NCI-H187 (cell line): ENCODE data around the gene TAF15.

ENCODE experiments used
- DNase-seq, 2 experiments: peaks; one replicate each; lab custom pipeline; 2025; lab: John Stamatoyannopoulos, UW

The TAF15 gene

GRCh38 chr17:35808962-35809854 is at the start of gene TAF15:
TSS of gene TAF15 (plus strand) at chr17:35809484. CDS start at chr17:35809570, 86 bp downstream.
- DNase-seq: peak; percentile 86 to 93

GRCh38 chr17:35760587-35760986 is 48.7 kb upstream of the TAF15 start, which contains the start of gene C17orf50:
TSS of gene C17orf50 (plus strand) at chr17:35760887. CDS start at chr17:35760942, 55 bp downstream.
- no peak for DNase-seq

- DNase-seq: no peak
Observed at GRCh38 chr17:35761601-35762000, 47.7 kb upstream of the TAF15 start.

- no peak for DNase-seq
Observed at GRCh38 chr17:35763767-35764122, 45.5 kb upstream of the TAF15 start.

GRCh38 chr17:35764123-35764991 is 44.9 kb upstream of the TAF15 start:
- DNase-seq: peak; percentile 84 to 87

GRCh38 chr17:35765086-35765710 is 44.1 kb upstream of the TAF15 start:
- DNase-seq: no peak

GRCh38 chr17:35765756-35766488 is 43.4 kb upstream of the TAF15 start:
- no peak for DNase-seq

- no peak for DNase-seq
Observed at GRCh38 chr17:35766489-35766877, 42.8 kb upstream of the TAF15 start.

GRCh38 chr17:35766903-35767510 is 42.3 kb upstream of the TAF15 start:
- DNase-seq: no peak

GRCh38 chr17:35768797-35769196 is 40.5 kb upstream of the TAF15 start:
- DNase-seq: no peak

- DNase-seq: no peak
Observed at GRCh38 chr17:35769895-35770486, 39.3 kb upstream of the TAF15 start.

GRCh38 chr17:35773129-35773528 is 36.2 kb upstream of the TAF15 start:
- no peak for DNase-seq

GRCh38 chr17:35773679-35774425 is 35.4 kb upstream of the TAF15 start:
- DNase-seq: no peak

GRCh38 chr17:35774499-35774898 is 34.8 kb upstream of the TAF15 start:
- DNase-seq: no peak

- no peak for DNase-seq
Observed at GRCh38 chr17:35775039-35775438, 34.2 kb upstream of the TAF15 start.

- no peak for DNase-seq
Observed at GRCh38 chr17:35775583-35775982, 33.7 kb upstream of the TAF15 start.

GRCh38 chr17:35778641-35779196 is 30.6 kb upstream of the TAF15 start:
- no peak for DNase-seq

- DNase-seq: no peak
Observed at GRCh38 chr17:35780950-35781349, 28.3 kb upstream of the TAF15 start.

- no peak for DNase-seq
Observed at GRCh38 chr17:35784895-35785294, 24.4 kb upstream of the TAF15 start.

- DNase-seq: no peak
Observed at GRCh38 chr17:35786941-35787432, 22.3 kb upstream of the TAF15 start.
